ENCODE measurements around the gene RHBDD1. TPM values are rescaled to one million over a fixed set of nuclear protein-coding genes. Genes with fewer than 3 reads are reported as not detected.

The RHBDD1 gene
- total RNA-seq, 1 donor from 2014 or later: 9.9 TPM

DNA sequence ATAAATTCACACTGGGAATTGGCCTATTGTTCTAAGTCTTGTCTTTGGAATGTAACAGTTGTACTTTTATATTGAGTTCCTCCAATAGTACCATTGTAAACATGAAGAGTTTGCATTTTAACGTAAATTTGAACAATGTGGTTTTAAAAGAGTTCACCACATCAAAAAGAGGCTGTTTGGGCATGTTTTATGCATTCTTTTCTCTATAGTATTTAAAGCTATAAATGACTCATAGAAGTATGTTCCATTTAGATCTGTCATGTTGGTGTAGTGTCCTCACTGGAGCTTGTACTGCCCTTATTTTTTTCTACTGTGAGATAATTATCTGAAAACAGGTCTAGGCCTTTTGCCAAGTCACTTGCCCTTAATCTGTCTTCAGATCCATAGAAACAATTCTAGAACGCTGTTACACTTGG lies 141.9 kb downstream of the RHBDD1 start:
- no peak for DNase-seq (ENCODE audit: extremely low read depth, low read depth, low spot score)

DNA sequence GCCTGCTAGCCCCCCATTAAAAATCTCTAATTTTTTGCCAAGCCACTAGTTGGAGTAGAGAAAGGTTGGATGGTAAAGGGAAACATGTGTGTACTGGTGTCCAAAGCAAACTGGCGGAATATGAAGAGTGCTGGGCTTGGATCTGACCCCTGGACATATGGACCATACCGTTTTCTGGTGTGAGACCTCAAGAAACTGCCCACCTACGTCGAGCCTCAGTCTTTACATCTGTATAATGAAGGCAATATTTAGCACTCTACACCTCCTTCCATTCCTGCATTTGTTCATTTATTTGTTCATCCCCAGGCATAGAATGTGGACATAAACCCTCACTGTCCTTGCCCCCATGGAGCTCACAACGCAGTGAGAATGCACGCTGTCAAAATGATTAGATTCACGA lies 142.4 kb downstream of the RHBDD1 start:
- no peak for DNase-seq (ENCODE audit: extremely low read depth, low read depth, low spot score)

DNA sequence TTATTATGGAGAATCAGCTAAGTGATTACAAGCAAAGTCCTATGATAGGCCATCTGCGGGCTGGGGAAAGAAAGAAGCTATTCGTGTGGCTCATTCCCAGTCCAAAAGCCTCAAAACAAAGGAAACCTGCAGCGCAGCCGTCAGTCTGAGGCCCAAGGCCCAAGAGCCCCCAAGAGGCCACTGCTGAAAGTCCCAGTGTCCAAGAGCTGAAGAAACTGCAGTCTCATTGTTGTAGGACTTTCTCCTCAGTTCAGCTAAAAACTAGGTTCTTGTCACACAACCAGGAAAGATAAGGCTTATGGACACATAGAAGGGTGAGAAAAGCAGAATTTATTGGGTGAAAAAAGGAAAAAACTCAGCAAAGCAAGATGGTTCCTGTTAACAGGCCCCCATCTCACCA lies 143.2 kb downstream of the RHBDD1 start:
- no peak for DNase-seq (ENCODE audit: extremely low read depth, low read depth, low spot score)

- no peak for DNase-seq (ENCODE audit: extremely low read depth, low read depth, low spot score)
Observed at GRCh38 chr2:226981791-226982326, 146.0 kb downstream of the RHBDD1 start.

- DNase-seq (ENCODE audit: extremely low read depth, low read depth, low spot score): no peak
Observed at GRCh38 chr2:226983895-226984749, 148.3 kb downstream of the RHBDD1 start.

DNA sequence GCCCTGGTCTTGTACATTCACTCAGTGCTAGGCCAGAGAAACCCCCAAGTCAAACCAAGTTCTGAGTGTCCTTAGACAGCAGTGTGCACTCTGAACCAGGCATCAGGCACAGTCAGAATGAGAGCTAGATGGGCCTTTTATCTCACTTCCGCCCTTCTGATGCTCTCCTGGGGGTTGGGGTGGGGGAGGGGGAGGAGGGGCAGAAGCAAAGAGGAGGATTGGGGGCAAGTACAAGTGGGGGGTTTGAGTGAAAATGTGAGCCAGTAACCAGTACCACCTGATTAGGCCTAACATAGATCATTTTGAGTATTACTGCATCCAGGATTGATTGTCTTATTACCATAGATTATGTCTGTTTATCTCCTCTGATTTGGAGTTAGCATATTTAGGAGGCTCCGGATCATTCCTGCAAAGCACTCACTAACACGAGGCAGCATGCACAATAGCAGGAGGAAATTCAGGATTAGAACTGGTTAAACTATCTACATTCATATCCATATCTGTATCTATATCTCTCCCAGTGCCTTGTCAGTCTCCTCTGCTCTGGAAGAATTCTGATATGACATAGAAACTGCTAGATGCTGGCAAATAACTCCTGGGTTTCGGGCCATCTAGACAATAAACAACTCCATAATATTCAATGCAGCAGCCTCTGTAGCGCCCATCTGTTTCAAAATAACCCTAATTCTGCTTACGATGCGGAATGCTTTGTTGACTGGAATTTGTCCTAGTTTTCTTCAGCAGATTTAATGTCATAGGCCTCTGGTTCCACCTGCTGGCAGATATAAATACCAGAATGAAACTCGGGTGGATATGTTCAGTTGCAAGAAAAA lies 149.1 kb downstream of the RHBDD1 start:
- DNase-seq (ENCODE audit: extremely low read depth, low read depth, low spot score): no peak

DNA sequence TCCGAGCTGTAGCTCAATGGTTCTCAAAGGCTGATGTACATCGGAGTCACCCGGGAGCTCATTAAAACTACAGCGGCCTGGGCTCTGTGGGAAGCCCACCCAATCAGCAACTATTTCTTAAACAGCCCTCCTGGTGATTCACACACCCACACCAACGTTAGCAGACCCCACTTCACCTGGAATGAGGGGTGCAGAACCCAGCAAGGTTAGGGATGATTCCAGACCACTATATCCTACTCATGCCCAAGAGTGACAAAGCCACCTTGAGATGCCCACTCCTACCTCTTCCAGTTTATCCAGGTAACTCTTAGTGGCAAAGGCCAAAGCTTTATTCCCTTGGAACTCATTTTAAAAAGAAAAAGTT lies 149.7 kb downstream of the RHBDD1 start:
- DNase-seq (ENCODE audit: extremely low read depth, low read depth, low spot score): no peak

GRCh38 chr2:226991663-226992062 lies 155.8 kb downstream of the RHBDD1 start:
- DNase-seq (ENCODE audit: extremely low read depth, low read depth, low spot score): no peak

GRCh38 chr2:226993171-226993570 lies 157.3 kb downstream of the RHBDD1 start:
- DNase-seq (ENCODE audit: extremely low read depth, low read depth, low spot score): no peak

- no peak for DNase-seq (ENCODE audit: extremely low read depth, low read depth, low spot score)
Observed at GRCh38 chr2:226994775-226995174, 158.9 kb downstream of the RHBDD1 start.

DNA sequence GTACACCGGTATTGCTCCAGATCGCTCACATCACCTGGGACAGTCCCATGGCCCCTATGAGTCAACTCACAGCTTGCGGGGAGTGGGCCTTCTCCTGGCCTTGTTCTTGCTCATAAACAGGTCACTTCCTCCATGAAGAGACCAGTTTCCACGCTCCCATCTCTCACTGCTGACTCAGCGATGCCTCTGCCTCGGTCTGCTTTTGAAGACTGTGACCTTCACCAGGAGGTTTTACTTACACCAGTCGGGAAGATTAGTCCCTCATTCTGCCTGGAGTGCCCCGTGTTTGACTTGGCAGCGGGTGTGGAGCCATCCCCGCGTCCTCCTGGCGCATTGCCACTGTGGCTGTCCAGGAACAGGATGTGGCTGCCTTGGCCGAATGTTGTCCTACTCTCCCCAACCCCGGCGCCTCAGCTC lies 159.8 kb downstream of the RHBDD1 start:
- no peak for DNase-seq (ENCODE audit: extremely low read depth, low read depth, low spot score)

DNA sequence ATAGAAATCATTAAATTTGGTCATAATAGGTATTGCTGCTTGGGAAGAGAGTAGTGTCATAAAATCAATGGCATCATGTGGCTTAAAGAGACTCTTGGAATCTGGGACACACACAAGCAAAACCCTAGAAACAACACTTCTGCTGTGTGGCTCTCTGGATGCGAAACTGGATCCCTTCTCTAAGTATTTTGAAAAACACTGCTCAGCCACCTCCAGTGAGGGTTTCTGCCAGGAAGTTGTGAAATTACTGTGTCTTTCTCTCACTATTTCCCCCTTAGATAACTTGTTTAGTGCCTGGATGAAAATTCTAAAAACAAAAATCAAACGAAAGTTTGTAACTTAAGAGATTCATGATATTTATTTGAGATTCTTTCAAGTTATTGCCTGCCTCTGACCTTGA lies 163.8 kb downstream of the RHBDD1 start:
- DNase-seq (ENCODE audit: extremely low read depth, low read depth, low spot score): no peak

DNA sequence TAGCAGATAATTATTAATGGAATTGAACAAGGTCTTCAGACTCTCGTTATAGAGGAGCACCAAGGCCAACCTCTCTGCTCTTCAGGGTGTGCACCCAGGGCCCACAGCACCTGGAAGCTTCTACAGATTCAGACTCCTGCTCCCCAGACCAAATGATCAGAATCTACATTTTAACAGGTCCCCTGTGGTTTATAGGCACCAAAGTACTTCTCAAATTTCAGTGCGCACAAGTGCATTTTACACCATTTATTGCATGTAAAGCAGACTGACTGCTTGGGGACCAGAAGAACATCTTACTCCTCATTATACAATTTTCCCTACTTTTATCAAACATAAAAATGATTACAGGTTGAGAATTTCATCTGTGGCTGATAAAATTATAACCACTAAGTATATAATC lies 164.3 kb downstream of the RHBDD1 start:
- DNase-seq (ENCODE audit: extremely low read depth, low read depth, low spot score): no peak

DNA sequence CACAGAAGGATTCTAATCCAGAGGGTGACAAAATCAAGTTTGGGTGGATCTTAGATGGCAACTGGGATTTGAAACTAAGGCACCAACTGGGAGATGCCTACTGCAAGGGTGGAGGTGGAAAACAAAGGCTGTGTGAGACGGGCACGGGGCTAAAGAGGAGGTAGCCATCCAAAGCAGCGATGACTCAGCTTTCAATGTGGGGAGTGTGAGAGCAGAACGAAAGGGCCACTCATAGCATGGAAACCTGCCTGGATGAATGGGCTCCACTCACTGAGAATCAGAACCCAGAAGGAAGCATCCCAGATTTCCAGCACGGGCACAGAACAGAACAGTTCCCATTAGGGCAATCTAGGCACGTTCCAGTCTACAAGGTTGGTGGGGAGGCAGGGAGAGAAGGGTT lies 168.6 kb downstream of the RHBDD1 start:
- DNase-seq (ENCODE audit: extremely low read depth, low read depth, low spot score): no peak

GRCh38 chr2:227006189-227006897 lies 170.5 kb downstream of the RHBDD1 start:
- DNase-seq (ENCODE audit: extremely low read depth, low read depth, low spot score): no peak

GRCh38 chr2:227007148-227007547 lies 171.3 kb downstream of the RHBDD1 start:
- no peak for DNase-seq (ENCODE audit: extremely low read depth, low read depth, low spot score)

- no peak for DNase-seq (ENCODE audit: extremely low read depth, low read depth, low spot score)
Observed at GRCh38 chr2:227007940-227008339, 172.1 kb downstream of the RHBDD1 start.

DNA sequence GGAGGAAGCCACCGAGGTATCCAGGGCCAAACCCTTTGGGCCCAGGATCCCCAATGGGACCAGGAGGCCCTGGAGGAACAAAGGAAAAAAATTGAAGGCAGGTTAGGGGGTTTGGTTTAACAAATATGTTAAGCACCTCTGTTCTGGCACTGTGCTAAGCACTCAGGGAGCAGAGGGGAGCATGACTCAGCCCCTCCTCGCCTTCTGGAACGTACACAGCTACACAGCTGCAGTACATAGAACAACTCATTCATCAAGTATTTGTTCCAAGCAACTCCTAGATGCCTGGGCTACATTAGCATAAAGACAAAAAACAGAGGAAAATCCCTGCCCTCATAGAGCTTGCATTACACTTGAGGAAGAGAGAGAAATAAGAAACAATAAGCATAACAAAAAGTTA lies 174.6 kb downstream of the RHBDD1 start:
- no peak for DNase-seq (ENCODE audit: extremely low read depth, low read depth, low spot score)

DNA sequence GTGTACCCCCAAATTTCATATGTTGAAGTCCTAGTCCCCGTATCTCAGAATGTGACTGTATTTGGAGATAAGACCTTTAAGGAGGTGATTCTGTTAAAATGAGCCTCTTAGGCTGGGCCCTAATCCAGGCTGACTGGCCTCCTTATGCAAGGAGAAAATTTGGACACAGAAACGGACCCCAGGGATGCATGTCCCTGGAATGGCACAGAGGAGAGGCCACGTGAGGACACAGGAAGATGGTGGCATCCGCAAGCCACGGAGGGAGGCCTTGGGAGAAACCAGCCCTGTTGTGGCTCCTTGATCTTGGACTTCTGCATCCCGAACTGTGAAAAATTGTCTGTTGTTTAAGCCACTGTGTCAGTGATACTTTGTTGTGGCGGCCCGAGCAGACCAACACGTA lies 177.5 kb downstream of the RHBDD1 start:
- DNase-seq (ENCODE audit: extremely low read depth, low read depth, low spot score): no peak

DNA sequence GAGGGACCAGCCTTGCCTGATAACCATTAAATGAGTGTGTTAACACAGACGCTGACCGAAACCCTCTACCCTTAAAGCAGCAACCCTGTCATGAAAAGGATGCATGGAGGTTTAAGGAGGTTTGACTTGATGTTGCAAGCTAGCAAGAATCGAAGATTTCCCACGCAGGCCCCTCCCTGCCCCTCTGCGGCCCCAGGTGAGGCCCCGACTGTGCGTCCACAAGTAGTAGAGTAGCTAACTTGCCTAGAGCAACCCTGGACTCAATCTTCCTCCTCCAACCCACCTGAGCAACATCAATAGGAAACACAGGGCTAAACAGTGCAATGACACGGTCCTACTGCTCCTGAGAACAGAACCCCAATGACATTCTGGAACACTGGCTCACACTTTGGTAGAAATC lies 178.0 kb downstream of the RHBDD1 start:
- DNase-seq (ENCODE audit: extremely low read depth, low read depth, low spot score): no peak

DNA sequence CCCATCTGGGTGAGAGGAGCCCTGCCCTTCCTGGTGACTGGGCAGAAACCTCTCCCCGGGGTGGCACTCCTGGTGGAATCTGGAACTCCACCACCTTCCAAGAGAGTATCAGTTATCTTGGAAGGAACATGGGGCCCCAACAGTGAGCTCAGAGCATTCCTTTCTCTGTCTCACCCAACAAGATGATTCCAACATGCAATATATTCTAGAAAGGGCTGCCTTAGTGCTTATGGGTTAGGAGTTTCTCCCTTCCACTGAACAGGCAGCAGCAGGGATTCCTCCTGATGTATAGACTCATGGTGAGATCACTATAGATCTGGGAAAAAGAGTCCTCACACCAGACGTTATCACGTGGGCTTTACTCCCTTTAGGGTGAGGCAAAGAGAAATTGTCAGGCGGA lies 181.0 kb downstream of the RHBDD1 start:
- DNase-seq (ENCODE audit: extremely low read depth, low read depth, low spot score): no peak

Measured in glomerular endothelial cell (primary cell).